ENCODE data around the gene MYO5A.

Gene MYO5A

GRCh38 chr15:52318729-52319500 is 209.8 kb downstream of the MYO5A start:
- TF ChIP-seq CTCF (IDR thresholded peaks at IDR 0.05; ENCODE audit: control insufficient read depth, insufficient read depth, low read depth, low read length, missing control alignments), result no peak
- H3K4me3 ChIP-seq (ENCODE audit: control insufficient read depth, low read depth, low read length), result no peak overlapping the region
- no peak for DNase-seq (ENCODE audit: low read depth)

GRCh38 chr15:52317688-52318087 is 211.0 kb downstream of the MYO5A start:
- no peak for TF ChIP-seq CTCF (IDR thresholded peaks at IDR 0.05; ENCODE audit: control insufficient read depth, insufficient read depth, low read depth, low read length, missing control alignments)
- no peak for DNase-seq (ENCODE audit: low read depth)
- H3K4me3 ChIP-seq (ENCODE audit: control insufficient read depth, low read depth, low read length), result no peak overlapping the region

DNA sequence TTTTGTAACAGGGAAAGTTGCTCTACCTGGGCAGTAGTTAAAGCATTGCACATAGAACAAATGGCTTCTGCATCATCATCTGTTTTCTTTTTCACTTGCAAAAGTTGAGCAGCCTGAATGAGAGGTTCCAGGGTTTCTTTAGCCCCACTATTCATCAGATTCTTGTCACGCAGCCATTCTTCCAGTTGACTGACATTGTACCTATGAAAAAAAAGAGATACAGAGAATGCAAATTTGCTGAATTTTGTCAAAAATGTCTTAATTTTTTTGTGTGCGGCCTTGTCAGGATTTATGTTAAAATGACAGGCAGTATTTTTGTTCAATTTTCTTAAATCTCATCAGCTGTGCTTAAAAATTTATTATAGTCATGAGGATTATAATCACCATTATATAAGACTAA is 211.7 kb downstream of the MYO5A start:
- no peak for DNase-seq (ENCODE audit: low read depth)
- no peak overlapping the region for H3K4me3 ChIP-seq (ENCODE audit: control insufficient read depth, low read depth, low read length)
- no peak for TF ChIP-seq CTCF (IDR thresholded peaks at IDR 0.05; ENCODE audit: control insufficient read depth, insufficient read depth, low read depth, low read length, missing control alignments)

DNA sequence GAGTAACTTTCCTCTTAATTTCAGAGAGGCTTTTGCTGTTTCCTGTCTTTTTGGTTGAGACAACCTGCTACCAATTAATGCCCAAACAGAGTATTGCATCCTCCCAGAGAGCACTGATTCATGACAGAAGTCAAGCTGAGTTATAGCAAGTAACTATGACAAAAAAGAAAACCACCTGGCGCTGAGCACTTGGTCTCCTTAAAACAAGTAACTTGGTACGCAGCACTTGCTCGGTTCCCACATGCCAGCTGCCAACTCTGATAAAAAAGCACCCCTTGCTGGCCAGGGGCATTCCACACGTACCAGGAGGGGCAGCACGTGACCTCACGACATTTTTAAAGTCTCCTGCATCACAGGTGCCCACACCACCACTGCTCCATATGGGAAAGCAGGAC is 219.5 kb downstream of the MYO5A start:
- H3K4me3 ChIP-seq (ENCODE audit: control insufficient read depth, low read depth, low read length), result no peak overlapping the region
- no peak for DNase-seq (ENCODE audit: low read depth)
- no peak for TF ChIP-seq CTCF (IDR thresholded peaks at IDR 0.05; ENCODE audit: control insufficient read depth, insufficient read depth, low read depth, low read length, missing control alignments)

GRCh38 chr15:52308446-52309153 is 220.1 kb downstream of the MYO5A start:
- no peak overlapping the region for H3K4me3 ChIP-seq (ENCODE audit: control insufficient read depth, low read depth, low read length)
- no peak for TF ChIP-seq CTCF (IDR thresholded peaks at IDR 0.05; ENCODE audit: control insufficient read depth, insufficient read depth, low read depth, low read length, missing control alignments)
- DNase-seq (ENCODE audit: low read depth), result no peak

- TF ChIP-seq CTCF (IDR thresholded peaks at IDR 0.05; ENCODE audit: control insufficient read depth, insufficient read depth, low read depth, low read length, missing control alignments), result no peak
These were observed 220.8 kb downstream of the MYO5A start for GRCh38 chr15:52307847-52308246.

More at GRCh38 chr15:52307847-52308246, 220.8 kb downstream of the MYO5A start:
- no peak for DNase-seq (ENCODE audit: low read depth)
- H3K4me3 ChIP-seq (ENCODE audit: control insufficient read depth, low read depth, low read length), result no peak overlapping the region
